ENCODE results near the gene HEG1.

- no peak for TF ChIP-seq CTCF (IDR thresholded peaks at IDR 0.05)
- no peak for TF ChIP-seq POLR2A (IDR thresholded peaks at IDR 0.05)
These were observed 91.4 kb downstream of the HEG1 start for GRCh38 chr3:124964387-124964786.

Measured in heart left ventricle (tissue), 13 donors.